Skeletal muscle tissue (tissue), 4 donors: ENCODE measurements around the gene NRP1. TPM values are rescaled to one million over a fixed set of nuclear protein-coding genes. Genes with fewer than 3 reads are reported as not detected.

ENCODE experiments used
- H3K27ac ChIP-seq: one replicate; pipeline ENCODE4 v1.7.0; 2013; ENCODE audit warnings: mild to moderate bottlenecking, low read depth, low read length, inconsistent platforms
- H3K27me3 ChIP-seq, 3 donors: one replicate each; pipeline ENCODE4 v1.7.0; 2013; ENCODE audit warnings: low read length in 3 of 3; ENCODE audit not compliant: control insufficient read depth in 3 of 3, insufficient read depth in 3 of 3
- H3K36me3 ChIP-seq, 3 donors: one replicate each; pipeline ENCODE4 v1.7.0; 2013; ENCODE audit warnings: low read length in 3 of 3; ENCODE audit not compliant: control insufficient read depth in 3 of 3, insufficient read depth in 3 of 3
- H3K4me1 ChIP-seq, 3 donors: one replicate each; pipeline ENCODE4 v1.7.0; 2013; ENCODE audit warnings: low read length in 3 of 3, mild to moderate bottlenecking in 3 of 3; ENCODE audit not compliant: control insufficient read depth in 3 of 3, insufficient read depth in 3 of 3
- H3K4me3 ChIP-seq, 3 donors: one replicate each; pipeline ENCODE4 v1.7.0; 2013; ENCODE audit warnings: low read length in 3 of 3
- H3K9ac ChIP-seq, 3 donors: one replicate each; pipeline ENCODE4 v1.7.0; 2013; ENCODE audit warnings: low read length in 3 of 3, mild to moderate bottlenecking in 3 of 3, moderate library complexity in 2 of 3, low read depth in 1 of 3
- H3K9me3 ChIP-seq, 3 donors: one replicate each; pipeline ENCODE4 v1.7.0; 2013; ENCODE audit warnings: low read length in 3 of 3; ENCODE audit not compliant: control insufficient read depth in 3 of 3
- total RNA-seq: library from RNA; depleted of rRNA; stranded (reverse); fragments of >200 nt; gene quantifications from one replicate; pipeline ENCODE4 v1.2.3, GENCODE V29; 2014
- donor health status: Osteomylitis.

The NRP1 gene
- total RNA-seq, 1 donor from 2014 or later, result 120 TPM

GRCh38 chr10:33247221-33247922 is 87.1 kb downstream of the NRP1 start:
- peaks cover 0 to 5% (median 2%) of the 10 kb centered on the region in 3 donors for H3K4me1 ChIP-seq
- no peak overlapping the region for H3K4me3 ChIP-seq
- no peaks in the 10 kb centered on the region for H3K9me3 ChIP-seq
- H3K9ac ChIP-seq, result no peak overlapping the region
- peaks cover 6 to 42% (median 33%) of the 10 kb centered on the region in 3 donors for H3K36me3 ChIP-seq
- no peak overlapping the region for H3K27ac ChIP-seq
- H3K27me3 ChIP-seq, result no peaks in the 10 kb centered on the region

DNA sequence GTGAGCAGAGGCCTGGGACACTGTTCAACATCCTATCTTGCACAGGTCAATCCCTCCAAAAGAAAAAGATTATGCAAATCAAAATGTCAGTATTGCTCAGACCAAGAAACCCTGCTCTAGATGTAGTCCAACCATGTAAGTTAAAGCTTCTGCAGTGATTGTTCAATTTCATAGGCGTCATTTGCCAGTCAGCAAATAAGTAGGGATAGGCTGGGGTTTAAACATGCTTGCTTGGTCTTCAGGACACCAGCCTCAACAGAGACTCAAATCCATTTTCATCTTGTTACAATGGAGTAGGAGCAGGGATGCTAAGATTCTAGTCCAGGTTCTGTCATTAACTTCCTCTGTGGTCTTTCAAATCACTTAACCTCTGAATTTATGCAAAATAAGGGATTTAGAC is 89.1 kb downstream of the NRP1 start:
- H3K27ac ChIP-seq, result no peak overlapping the region
- no peak overlapping the region for H3K9ac ChIP-seq
- peaks cover 0 to 4% (median 2%) of the 10 kb centered on the region in 3 donors for H3K4me1 ChIP-seq
- H3K36me3 ChIP-seq, result peaks cover 0 to 21% (median 15%) of the 10 kb centered on the region in 3 donors
- H3K27me3 ChIP-seq, result no peaks in the 10 kb centered on the region
- H3K4me3 ChIP-seq, result no peak overlapping the region
- H3K9me3 ChIP-seq, result no peaks in the 10 kb centered on the region

DNA sequence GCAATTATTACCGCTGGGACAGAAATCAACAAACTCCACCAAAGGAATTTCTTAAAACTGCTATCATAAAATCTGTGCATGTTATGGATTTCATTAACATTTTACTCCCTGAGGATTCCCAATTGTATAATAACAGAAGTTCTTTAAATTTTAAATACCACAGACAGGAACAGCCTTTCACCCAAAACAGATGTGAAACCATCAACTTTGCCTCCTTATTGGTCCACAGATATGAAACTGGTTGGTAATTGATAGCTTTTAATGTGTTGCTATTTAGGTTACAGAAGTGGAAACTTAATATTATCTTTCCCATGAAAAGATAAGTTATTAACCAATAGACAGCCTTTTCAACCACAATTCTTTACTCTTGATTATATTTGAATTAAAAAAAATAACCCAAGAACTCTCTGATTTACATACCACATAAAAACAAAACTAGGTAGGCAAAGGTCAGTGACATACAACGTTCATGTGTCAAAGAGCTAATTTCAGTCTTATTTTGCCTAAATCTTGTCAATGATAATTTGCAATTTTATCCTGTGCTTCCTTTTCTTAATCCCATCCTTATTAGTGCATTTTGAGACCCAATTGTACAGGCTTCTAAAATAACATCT is 90.0 kb downstream of the NRP1 start:
- no peaks in the 10 kb centered on the region for H3K9me3 ChIP-seq
- H3K4me3 ChIP-seq, result no peak overlapping the region
- peaks cover 0 to 4% (median 0%) of the 10 kb centered on the region in 3 donors for H3K4me1 ChIP-seq
- H3K27me3 ChIP-seq, result no peaks in the 10 kb centered on the region
- H3K27ac ChIP-seq, result no peak overlapping the region
- H3K9ac ChIP-seq, result no peak overlapping the region
- peaks cover 0 to 17% (median 11%) of the 10 kb centered on the region in 3 donors for H3K36me3 ChIP-seq

- no peak overlapping the region for H3K27ac ChIP-seq
- peaks cover under 1 to 16% (median 11%) of the 10 kb centered on the region in 3 donors for H3K36me3 ChIP-seq
These were observed 90.8 kb downstream of the NRP1 start for GRCh38 chr10:33243703-33244102.

DNA sequence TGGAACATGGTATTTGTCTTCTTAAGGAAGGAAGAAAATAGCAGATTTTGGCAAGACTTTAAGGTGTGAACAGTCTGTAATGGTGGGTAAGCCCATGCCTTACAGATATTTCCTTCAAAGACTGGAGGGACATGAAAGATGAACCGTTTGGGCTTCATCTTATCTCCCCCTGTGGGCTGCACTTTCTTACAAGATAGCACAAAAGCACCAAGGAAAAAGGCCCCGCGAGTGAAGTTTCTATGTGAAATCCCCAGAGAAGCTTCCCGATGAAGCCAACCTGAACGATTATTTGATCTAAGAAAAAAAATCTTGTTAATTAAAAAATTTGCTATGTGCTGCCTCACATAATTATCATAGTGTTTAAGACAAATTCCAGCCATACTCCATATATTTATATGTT is 91.5 kb downstream of the NRP1 start:
- Histone ChIP-seq H3K36me3 (peaks cover 3 to 16% (median 9%) of the 10 kb centered on the region in 3 donors), H3K9me3 (no peaks in the 10 kb centered on the region), H3K27ac (no peak overlapping the region), H3K4me3 (no peak overlapping the region), H3K27me3 (no peaks in the 10 kb centered on the region), H3K4me1 (peaks cover 0 to 4% (median 0%) of the 10 kb centered on the region in 3 donors), H3K9ac (no peak overlapping the region)

More at GRCh38 chr10:33243703-33244102, 90.8 kb downstream of the NRP1 start:
- Histone ChIP-seq H3K4me1 (peaks cover 0 to 4% (median 0%) of the 10 kb centered on the region in 3 donors), H3K4me3 (no peak overlapping the region), H3K9ac (no peak overlapping the region), H3K27me3 (no peaks in the 10 kb centered on the region), H3K9me3 (no peaks in the 10 kb centered on the region)

- Histone ChIP-seq H3K36me3 (peaks cover 3 to 6% (median 4%) of the 10 kb centered on the region in 3 donors), H3K4me1 (peaks cover 0 to 3% (median 0%) of the 10 kb centered on the region in 3 donors), H3K9ac (no peak overlapping the region), H3K9me3 (no peaks in the 10 kb centered on the region), H3K27me3 (no peaks in the 10 kb centered on the region), H3K27ac (no peak overlapping the region), H3K4me3 (no peak overlapping the region)
These were observed 93.1 kb downstream of the NRP1 start for GRCh38 chr10:33241351-33241750.

GRCh38 chr10:33240931-33241330 is 93.5 kb downstream of the NRP1 start:
- no peaks in the 10 kb centered on the region for H3K9me3 ChIP-seq
- H3K27me3 ChIP-seq, result no peaks in the 10 kb centered on the region
- no peak overlapping the region for H3K4me3 ChIP-seq
- peaks cover 3 to 6% (median 4%) of the 10 kb centered on the region in 3 donors for H3K36me3 ChIP-seq
- no peak overlapping the region for H3K9ac ChIP-seq
- peaks cover 0 to 6% (median 0%) of the 10 kb centered on the region in 3 donors for H3K4me1 ChIP-seq
- no peak overlapping the region for H3K27ac ChIP-seq

DNA sequence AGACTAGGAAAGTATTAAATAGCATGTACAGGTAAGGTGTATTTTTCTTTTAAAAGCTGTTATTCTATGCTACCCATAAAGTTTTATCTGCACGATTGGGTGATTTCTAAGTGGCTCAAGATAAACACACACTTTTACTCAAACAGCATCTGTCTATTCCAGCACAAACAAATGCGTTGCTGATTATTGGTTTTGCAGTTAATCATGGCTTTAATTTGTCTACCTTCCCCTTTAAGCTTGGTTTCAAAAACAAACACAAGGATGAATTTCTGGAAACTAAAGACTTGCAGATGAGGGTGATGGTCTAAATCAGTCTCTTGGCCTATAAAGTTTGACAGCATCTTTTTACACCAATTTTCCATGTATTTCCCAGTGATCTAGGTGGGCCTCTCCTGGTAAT is 94.2 kb downstream of the NRP1 start:
- no peaks in the 10 kb centered on the region for H3K9me3 ChIP-seq
- no peak overlapping the region for H3K4me3 ChIP-seq
- peaks cover 3 to 6% (median 4%) of the 10 kb centered on the region in 3 donors for H3K36me3 ChIP-seq
- H3K27ac ChIP-seq, result no peak overlapping the region
- no peak overlapping the region for H3K9ac ChIP-seq
- no peaks in the 10 kb centered on the region for H3K27me3 ChIP-seq
- H3K4me1 ChIP-seq, result peaks cover 0 to 6% (median 0%) of the 10 kb centered on the region in 3 donors

DNA sequence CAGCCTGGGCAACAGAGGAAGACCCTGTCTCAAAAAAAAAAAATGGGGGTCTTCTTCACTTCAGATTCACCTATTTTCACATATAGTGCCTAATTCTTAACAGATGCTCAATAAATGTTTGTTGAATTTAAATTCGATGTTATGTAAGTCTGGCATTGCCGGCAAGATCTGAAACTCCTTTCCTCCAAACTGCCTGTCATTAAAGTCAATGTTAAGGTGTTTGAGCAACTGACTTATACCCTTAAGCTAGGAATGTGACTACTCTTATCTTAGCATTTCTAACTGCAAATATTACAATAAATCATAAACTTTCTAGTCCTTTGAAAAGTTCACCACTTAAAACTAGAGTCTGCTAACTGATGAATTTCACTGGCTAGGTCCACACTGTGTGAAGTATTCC is 95.2 kb downstream of the NRP1 start:
- Histone ChIP-seq H3K4me1 (peaks cover 0 to 12% (median 4%) of the 10 kb centered on the region in 3 donors), H3K4me3 (no peak overlapping the region), H3K36me3 (peaks cover 3 to 6% (median 4%) of the 10 kb centered on the region in 3 donors), H3K27me3 (no peaks in the 10 kb centered on the region), H3K9me3 (no peaks in the 10 kb centered on the region), H3K27ac (no peak overlapping the region), H3K9ac (no peak overlapping the region)

DNA sequence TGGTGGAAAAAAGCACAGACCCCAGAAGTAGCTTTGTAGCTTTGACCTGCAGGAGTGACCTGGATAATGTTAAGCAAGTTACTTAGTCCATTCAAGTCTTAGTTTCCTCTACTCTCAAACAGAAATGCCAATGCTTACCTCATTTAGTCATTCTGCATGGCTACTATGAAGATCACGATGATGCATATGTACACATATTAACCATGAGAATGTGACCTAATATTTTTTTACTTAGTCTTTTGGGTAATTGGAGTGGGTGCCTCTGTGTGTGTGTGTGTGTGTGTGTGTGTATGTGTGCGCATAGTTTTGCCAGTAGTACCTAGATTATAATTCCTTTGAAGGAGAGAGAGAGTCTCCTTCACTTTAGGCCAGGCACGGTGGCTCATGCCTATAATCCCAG is 95.8 kb downstream of the NRP1 start:
- H3K36me3 ChIP-seq, result peaks cover 3 to 6% (median 4%) of the 10 kb centered on the region in 3 donors
- no peaks in the 10 kb centered on the region for H3K27me3 ChIP-seq
- H3K4me3 ChIP-seq, result no peak overlapping the region
- no peaks in the 10 kb centered on the region for H3K9me3 ChIP-seq
- H3K27ac ChIP-seq, result no peak overlapping the region
- no peak overlapping the region for H3K9ac ChIP-seq
- H3K4me1 ChIP-seq, result peaks cover 0 to 12% (median 4%) of the 10 kb centered on the region in 3 donors
